NCI-H2196 treated with DMSO at 0.1 percent for 48 hours (cell line): ENCODE measurements around the gene POLR3GL.

ENCODE experiments used
- DNase-seq: peaks from one replicate; lab custom pipeline; 2025; ENCODE audit not compliant: unreplicated experiment; lab: John Stamatoyannopoulos, UW

Gene POLR3GL

DNA sequence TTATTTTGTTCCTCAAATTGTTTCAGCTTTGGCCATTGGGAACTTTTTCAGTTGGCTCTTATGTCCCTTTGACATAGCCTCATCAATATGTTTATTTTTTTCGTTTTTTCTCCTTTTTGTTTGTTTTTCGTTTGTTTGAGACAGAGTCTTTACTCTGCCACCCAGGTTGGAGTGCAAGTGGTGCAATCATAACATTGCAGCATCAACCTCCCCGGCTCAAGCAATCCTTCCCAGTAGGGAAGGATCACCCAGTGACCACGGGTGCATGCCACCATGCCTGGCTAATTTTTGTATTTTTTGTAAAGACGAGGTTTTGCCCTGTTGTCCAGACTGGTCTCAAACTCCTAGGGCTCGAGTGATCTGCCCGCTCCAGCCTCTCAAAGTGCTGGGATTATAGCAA, 8.1 kb downstream of the POLR3GL start:
- no peak for DNase-seq

DNA sequence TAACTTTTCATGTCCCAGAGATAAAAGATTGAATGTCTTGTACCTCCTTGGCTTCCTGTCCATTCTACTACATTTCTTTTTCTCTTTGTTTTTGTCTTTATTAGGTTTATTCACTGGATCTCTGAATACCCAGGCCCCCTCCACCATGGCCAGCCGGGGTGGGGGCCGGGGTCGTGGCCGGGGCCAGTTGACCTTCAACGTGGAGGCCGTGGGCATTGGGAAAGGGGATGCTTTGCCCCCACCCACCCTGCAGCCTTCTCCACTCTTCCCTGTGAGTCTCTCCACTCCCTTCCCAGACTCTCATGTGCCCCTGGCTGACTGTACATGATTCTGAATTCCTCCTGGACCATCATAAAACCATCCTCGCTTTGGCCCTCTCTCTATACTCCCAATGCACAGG, 10.2 kb downstream of the POLR3GL start:
- no peak for DNase-seq

DNA sequence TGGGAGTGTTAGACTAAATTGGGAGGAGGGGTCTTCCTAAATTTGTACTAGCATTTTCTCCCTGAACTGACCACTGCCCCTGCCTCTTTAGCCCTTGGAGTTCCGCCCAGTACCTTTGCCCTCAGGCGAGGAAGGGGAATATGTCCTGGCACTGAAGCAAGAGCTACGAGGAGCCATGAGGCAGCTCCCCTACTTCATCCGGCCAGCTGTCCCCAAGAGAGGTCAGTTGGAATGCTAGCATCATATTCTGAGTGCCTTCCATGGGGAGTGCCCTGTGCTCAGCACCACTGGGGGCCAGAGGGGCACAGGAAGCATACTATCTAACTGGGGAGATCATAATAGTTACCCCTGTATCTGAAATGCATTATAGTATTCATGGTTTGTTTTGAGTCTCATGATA, 10.7 kb downstream of the POLR3GL start:
- no peak for DNase-seq

DNA sequence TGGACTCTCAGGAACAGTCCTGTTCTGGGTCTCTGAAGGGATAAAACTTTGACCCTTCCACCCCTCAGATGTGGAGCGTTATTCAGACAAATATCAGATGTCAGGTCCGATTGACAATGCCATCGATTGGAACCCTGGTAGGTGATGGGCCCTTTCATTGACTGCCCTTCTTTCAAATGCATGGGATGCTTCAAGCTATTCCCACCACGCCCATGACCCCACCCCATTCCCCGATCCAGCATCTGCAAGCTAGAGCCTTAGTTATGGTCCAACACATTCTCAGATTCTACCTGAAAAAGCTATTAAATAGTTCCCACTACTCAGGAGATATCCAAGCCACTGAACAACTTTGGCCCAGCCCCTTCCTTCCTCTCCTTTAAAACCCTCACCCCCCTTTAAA, 12.5 kb downstream of the POLR3GL start:
- no peak for DNase-seq

DNA sequence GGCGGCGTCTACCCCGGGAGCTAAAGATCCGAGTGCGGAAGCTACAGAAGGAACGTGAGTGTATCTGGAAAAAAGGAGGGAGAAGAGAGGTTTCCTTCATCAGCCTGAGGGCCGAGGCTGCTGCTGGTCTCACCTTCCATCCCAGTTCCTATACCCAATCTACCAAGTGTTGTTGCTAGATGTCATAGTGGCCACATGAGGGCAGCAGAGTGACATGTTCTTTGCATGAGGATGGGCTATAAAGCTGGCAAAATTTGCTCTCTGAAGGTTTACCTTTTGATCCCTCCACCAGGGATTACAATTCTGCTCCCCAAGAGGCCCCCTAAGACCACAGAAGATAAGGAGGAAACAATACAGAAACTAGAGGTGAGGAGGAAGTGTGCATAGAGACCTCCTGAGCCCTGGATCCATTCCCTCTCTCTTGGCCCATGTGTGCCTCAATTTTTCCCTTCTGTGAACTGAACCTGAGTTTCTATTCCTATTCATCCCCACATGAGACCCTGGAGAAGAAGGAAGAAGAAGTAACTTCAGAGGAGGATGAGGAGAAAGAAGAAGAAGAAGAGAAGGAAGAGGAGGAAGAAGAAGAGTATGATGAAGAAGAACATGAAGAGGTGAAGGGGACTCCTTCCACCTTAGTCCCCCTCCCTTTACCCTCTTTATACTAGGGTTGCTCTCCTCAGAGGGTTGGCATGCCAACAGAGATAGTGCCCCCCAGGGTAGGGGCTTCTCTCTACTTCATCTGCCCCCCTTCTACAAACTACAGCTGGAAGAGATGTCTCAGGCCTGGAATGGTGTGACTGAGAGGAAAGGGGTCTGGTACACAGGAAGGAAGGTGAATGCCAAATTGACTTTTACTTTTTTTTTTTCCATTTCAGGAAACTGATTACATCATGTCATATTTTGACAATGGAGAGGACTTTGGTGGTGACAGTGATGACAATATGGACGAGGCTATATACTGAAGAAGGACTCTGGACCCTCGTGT, 13.3 kb downstream of the POLR3GL start:
- DNase-seq = peak; percentile 87

DNA sequence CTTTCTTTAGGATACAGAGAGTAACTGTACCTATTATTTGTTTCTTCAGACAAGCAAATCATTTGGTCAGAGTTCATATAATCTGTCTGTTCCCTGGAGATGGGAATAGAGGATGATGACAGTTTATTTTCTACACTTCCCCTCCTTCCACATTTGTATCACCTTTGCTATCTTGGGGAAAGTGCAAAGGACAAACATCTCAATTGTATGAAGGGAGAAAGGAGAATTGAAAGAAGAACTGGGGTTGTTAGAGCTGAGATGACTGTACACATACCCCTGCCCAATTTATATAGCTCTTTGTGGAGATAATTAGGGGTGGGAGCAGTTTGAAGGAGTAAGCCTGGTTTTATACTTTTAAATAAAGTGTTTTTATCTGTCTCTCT, 14.0 kb downstream of the POLR3GL start:
- no peak for DNase-seq

DNA sequence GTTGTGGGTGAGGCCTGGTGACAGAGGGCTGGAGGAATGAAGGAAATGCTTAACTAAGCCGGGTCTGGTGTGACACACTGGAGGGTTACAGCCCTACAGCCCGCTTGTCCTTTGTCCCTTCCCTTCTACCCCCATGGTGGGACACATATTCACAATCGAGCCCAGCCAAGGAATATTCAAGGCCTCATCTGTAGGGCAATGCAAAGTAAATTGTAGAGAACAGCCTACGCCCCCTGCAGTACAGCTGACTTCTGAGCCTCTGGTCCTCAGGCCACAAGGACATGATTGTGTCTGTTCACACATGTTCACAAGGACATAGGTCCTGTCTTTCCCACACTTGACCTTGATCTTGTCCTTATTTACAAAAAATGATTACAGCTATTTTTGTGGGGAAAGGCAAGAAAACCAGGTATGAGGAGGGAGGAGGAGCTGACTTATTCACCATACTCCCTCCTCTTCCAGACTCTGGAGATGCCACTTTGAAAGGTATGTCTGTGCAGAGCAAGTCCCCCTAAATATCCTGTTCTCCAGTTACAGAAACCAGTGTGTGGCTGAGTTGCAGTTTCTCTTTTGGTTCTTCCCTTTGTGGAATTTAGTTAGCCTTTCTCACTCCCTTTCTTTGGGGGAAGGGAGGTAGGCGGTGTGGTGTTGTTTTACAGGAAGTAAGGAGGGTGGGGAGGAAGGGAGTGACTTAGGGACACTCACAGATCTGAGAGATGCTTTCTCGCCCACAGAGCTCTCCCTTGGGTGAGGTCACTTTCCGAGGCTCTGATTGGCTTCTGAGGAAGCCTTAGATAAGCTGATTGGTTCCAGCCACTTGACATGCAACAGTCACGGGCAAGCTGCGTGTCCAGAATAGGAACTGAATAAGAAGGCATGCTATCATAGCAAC, 14.6 kb downstream of the POLR3GL start:
- peak; percentile 96 for DNase-seq

DNA sequence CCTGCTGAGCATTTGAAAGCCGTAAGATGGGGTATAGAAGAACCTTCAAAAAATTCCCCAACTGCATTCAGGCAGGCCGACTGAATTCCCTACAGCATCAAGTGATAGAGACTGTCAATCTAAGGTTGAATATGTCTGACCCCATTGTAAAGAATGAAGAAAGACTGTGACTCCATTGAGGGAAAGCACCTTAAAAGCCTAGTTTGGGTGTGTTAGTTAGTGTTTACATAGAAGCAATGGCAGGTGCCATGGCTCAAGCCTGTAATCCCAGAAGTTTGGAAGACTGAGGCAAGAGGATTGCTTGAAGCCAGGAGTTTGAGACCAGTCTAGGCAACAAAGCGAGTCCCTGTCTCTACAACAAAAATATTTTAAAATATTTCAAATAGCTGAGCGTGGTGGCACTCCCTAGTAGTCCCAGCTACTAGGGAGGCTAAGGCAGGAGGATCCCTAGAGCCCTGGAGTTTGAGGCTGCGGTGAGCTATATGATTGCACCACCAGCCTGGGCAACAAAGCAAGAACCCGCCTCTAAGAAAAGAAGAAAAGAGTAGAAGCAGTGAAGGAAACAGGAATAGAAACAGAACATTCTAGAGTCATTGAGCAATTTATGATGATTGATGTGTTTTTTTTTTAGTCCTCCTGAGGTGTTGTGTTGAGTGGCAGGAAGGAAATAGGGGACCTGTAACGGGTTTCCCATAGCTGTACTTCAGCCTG, 15.4 kb downstream of the POLR3GL start:
- DNase-seq = no peak

DNA sequence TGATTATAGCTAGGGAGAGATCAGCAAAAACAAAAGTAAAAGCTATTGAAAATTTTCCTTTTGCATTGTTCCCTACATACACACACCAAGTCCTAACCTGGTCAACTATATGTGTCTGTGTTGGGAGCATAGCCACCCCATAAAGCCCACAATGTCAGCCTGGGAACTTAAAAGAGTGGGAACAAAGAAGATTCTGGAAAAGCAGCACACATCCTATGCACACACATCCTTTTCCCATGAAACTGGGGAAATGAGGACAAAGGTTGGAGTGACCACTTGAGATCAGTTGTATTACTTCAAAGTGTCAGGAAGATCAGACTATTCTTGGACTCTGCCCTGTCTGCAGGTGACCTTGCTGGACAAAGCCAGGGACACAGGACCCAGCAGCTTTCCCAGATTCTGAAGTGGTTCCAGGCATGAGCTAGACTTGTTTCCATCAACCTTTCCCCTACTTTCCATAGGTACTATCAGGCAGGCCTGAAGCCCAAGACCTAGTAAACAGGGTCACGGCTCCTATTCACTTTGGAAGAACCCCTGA, 16.0 kb downstream of the POLR3GL start:
- DNase-seq = no peak

DNA sequence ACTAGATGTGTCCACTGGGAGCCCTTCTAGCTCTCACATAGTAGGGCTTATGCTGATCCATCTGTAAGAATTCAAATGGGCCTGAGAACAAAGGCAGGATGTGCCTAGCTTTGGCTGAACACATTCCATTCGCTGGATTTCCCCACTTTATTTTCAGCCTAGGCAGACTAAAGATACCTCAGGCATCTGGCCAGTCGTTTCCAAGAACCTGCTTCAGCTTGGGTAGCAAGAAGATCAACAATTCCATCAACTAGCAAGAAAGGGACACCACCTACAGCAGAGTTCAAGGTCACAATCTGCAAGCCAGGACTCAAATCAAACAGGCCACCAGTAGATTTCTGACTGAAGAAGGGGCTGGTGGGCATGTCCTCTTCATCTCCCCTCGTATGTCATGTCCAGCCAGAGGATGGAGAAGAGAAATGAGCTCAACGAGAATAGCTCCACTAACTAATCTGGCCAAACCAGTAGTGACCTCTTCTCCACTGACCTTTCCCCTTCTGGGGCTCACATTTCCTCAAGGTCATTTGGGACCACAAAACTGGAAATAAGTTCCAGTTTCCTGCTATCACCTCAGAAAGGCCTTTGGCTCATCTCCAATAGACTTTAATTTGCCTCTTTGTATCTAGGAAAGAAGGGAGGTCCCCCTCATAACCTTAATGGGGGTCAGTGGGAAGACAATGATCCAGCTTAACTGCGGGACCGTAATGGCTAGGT, 17.7 kb downstream of the POLR3GL start:
- no peak for DNase-seq

DNA sequence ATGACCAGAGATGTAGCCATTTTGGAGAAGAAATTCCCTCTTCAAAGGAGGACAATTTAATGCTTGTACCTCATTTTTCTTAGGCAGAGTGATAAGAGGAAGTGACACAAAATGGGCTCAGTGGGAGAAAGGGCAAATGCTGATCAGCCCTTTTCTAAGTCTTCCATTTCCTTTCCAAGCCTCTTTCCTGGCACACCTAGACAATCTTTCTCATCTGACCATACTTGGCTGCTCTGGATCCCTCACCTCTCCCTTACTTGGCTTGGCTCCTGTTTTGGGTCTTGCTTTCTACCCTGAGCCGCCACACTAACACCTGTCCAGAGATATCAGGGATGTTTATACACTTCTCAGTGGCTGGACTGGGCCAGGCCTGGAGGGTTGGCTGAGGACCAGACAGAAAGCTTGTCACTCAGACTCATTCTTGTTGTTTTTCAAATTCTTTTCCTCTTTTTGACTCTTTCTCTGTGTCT, 18.8 kb downstream of the POLR3GL start:
- DNase-seq = peak; percentile 61

DNA sequence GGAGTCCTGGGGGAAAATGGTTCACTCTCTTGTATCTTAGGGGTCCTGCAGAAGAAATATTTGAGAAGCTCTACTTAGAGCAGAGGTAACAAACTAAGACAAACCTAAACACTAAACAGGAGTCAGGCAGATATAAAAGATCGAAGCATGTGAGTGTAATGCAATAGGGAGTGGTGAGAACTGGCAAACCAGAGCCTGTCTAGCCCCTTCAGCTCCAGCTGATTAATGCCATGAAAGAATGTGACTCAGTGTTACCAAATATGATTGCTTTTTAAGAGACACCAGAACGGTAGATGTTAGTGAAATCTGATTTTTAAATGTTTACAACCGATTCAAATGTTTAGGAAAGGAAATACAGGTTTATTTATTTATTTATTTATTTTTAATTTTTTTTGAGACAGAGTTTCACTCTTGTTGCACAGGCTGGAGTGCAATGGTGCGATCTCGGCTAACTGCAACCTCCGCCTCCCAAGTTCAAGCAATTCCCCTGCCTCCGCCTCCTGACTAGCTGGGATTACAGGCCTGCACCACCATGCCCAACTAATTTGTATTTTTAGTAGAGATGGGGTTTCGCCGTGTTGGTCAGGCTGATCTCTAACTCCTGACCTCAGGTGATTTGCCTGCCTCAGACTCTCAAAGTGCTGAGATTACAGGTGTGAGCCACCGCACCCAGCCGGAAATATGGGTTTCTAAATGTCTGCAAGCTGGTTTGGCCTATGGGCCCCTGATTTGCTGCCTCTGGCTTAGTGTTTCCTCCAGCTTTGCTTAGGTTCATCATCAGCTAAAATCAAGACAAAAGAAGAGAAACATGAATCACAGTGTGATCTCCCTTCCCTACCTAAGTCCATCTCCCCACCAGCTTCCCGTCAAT, 19.7 kb downstream of the POLR3GL start:
- no peak for DNase-seq

DNA sequence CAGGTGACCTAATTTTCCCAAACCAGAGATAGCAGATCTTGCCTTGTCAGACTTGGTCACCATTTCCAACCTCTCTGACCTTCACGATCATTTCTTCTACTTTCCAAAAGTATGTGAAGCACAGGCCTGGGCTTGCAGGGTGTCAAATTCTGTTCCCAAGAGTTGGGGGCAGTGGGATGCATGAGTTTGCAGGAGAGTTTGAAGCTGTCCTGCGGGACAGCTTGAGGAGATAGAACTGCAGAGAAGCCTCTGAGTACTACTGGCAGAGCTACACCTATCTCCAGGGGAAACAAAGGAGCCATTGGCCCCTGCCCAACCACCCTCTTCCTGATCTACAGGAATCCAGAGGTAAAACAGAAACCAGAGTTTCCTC, 20.6 kb downstream of the POLR3GL start:
- DNase-seq = no peak

DNA sequence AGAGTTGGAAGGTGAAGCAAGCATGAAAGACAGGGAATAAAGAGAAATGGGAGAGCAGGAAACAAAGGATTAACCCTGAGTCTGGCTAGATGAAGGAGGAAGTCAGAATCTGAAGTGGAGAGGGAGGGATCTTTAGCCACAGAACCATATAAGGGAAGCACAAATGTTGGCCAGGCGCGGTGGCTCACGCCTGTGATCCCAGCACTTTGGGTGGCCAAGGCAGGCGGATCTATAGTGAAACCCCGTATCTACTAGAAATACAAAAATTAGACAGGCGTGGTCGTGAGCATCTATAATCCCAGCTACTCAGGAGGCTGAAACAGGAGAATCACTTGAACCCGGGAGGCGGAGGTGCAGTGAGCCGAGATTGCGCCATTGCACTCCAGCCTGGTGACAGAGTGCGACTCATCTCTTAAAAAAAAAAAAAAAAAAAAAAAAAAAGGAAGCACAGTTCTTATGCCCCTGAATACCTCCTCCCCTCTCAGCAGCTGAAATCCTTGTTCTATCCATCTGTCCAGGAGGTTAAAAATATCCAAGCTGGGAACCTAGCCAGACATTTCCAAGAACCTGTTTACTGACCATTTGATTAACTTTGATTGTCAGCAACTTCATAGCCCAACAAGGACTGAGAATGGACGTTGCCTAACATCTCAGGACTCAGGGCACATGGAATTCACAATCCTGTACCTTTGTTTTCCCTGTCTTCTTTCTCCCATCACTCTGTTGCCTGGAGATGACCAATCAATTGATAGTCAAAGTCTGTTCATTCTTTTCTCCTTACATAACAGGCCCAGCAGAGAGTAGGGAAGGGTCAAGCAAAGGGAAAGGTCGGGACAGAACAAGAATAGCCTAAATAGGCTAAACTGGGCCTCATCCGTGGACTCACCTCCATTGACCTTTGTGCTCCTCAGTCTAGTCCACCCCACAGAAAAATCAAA, 21.3 kb downstream of the POLR3GL start:
- DNase-seq = peak; percentile 68

DNA sequence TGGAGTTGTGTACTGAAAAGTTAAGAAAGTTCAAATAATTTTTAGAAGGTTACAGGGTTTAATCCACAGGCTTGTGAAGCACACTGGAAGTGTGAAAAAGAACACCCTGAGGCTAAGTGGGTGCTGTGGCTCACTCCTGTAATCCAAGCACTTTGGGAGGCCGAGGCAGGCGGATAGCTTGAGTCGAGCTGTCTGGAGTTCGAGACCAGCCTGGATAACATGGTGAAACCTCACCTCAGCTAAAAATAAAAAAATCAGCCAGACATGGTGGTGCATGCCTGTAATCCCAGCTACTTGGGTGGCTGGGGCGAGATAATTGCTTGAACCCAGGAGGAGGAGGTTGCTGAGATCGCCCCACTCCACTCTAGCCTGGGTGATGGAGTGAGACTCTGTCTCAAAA, 22.1 kb downstream of the POLR3GL start:
- DNase-seq = no peak

DNA sequence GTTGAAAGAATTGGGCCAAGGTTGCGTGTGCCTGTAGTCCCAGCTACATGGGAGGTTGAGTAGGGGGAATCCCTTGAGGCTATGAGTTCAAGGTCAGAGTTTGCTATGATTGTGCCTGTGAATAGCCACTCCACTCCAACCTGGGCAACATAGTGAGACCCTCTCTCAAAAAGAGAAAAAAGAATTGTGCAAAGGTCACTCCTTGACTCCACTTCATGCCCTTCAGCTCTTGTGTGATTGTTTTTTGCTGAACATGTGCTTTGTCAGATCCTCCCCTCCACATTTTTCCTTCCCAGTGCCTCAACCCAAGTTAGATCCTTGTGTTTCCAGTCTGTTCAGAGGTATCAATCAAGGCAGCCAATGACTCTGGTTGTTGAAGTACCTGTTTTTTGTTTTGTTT, 23.4 kb downstream of the POLR3GL start:
- no peak for DNase-seq

DNA sequence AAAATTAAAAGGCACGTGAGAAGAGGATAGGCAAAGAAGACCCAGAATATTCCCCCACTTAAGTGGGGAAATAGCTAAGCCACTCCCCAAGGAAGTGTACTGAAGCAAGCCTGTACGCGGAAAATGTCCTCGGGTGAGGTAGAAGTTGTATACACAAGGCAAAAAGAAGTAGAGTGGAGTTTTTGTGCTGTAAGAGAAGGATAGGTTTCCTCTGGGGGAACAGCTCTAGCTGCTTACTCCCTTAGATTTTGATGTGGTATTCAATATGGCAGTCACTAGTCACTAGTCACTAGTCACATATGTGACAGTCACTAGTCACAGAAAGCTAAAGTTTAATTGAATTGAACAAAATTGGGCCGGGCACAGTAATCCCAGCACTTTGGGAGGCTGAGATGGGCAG, 24.3 kb downstream of the POLR3GL start:
- DNase-seq = no peak

DNA sequence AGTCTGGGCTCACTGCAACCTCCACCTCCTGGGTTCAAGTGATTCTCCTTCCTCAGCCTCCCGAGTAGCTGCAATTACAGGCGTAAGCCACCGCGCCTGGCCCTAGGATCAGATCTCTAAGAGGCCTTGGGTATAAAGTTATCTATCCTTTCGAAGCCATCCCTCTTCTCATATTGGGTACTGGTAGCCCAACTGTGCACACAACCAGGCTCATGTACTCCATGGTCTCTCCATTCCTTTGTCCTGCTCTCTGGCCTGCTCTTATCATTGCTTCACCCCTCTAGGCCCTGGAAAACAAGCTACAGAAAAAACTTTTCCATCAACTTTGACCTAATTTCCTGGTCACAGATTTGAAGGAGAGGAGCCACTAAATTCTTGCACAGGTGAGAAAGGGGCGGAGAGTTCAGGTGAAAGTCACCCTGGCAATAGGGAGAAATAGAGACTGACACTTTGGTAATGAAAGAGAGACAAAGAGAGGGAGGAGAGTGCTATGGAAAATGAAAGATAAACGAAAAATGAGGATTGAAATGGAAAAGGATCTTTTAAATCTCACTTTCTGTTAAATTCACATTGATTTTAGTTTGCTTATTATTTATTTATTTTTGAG, 25.9 kb downstream of the POLR3GL start:
- DNase-seq = no peak
